Inflammatory macrophage treated with lipopolysaccharide for 1 hour (primary cell): ENCODE measurements around the gene EPN3.
A peak's percentile ranks its signal among the peaks of the same experiment; 100 is the strongest.

Experiments used
- DNase-seq, 2 donors: peaks; one replicate each; pipeline ENCODE4 v3.0.0-alpha.2; 2020 to 2022

EPN3 gene

DNA sequence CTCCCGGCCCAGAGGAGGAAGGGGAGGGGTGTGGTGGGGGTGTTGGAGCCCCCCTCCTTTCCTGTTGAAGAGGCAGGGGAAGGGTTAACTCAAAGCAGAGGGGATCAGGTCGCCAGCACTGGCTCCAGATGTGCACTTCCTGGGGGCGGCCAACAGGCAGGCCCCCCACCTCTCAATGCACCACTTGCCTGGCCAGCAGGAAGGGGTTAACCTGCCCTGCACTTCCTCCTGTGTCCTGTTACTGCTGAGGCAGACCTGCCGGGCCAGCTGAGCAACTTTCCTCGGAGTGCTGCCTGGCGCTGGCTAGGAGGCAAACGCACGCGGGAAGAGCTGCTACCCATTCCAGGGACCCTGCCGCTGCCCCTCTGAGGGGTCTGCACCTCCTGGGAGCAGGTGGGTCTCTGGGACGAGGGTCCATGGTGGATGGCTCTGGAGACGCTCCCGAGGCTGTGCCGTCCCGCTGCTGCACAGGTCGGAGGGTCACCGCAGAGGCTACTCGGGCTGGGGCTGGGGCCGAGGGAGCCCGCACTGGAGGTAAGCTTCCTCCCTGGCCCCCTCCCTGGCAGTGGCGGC, at the start of gene EPN3:
EPN3 (plus strand) TSS at position 284 of the 573 bp plus-strand sequence. CDS start 3,822 bp downstream, outside the sequence.
- no peak for DNase-seq

DNA sequence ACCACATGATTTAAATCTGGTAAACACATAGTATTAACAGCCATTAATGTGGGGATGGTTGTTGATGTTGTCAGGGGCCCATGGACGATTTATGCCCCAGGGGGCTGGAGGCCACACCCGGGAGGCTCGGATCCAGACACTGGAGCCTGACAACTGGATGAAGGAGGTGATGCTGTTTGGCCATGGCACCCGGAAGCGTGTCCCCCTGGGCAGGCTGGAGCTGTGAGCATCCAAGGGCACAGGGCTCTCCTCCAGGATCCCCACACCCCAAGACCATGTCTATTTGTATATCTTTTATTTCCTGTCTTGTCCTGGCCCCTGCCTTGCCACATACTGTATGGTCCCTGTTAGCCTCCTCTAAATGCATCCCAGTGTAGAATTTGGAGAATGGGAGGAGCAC, 49.3 kb upstream of the EPN3 start:
- no peak for DNase-seq

DNA sequence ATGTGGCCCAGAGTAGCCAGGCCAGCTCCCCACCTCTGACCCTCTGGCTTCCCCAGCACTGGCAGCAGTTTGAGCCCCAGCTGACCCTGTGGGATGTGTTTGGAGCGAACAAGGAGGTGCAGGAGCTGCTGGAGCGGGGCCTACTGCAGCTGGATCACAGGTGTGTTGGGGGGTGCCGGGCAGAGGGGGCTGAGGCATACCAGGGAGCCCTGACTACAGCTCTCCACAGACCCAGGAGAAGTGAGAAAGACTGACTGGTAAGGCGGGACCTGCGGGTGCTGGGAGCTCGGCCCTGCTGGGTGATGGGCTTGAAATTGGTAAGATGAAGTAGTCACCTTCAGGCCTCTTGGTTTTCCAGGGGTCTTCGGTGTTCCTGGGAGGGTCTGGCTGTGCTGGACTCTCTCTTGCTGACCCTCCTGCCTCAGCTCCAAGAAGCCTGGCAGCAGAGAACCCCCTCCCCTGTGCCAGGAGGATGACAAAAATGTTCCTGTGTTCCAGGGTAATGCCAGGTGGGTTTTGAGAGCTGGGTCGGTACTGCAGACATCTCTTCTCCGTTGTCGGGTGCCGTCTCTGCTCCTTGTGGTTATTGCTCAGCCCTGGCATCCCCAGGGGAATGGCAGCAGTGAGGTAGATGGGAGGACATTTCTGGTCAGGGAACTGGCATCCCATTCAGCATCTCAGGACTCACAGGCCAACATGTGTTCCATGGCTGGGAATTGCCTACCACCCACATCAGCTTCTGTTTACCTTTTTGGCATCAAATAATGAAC, 48.0 kb upstream of the EPN3 start:
- DNase-seq, result no peak

DNA sequence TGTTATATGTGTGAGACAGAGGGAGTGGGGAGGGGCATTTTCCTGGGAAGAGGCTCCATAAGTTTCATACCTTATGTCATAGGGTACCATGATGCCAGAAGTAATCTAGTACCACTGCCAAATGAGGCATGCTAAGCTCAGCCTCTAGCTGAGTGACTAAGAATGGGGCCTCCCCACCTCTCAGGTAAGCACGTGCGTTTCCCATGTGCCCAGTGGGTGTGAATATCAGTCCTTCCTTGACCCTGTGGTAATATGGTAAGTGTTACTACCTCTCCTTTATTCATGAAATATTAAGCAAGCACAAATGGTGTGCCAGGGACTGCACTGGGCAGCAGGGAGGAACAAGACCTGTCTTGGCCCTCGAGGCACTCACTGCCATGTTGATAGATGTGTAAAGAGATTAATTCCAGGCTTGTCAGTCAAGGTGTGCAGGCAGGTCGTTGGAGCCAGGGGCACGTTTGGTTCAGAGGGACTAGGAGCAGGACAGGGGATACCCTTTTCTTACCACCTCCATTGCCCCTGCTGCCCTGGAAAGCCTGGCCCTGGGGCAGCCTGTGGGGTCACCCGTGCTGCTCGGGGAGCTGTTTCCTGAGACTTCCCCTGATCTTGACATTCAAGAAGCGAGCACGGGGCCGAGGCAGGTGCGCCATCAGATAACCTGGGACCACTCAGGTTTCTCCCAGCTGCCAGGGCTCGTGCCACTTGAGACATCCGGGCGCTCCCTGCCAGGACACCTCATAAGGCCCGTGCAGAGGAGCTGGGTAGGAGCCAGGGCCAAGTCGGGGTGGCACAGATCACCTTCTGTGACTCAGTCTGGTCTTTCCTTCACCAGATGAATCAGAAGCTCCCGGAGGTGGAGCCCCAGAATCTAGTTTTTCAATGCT, 45.1 kb upstream of the EPN3 start:
- no peak for DNase-seq

DNA sequence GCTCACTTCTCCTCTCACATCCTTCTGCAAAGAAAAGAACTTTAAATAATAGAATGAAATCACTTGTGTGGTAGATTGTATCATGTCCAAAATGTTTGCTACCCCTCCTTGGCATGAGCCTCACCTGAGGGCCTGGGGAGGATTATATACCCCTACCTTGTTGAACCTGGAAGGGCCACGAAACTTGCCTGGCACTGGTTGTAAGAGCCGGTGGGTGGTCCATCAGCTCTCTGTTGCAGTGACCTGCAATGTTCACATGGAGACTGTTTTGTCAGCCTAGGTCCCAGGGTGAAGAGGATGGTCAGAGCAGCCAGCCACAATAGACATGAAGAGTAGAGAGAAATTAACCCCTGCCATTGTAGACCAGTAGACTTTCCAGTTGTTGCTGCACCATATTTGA, 43.7 kb upstream of the EPN3 start:
- DNase-seq, result no peak

DNA sequence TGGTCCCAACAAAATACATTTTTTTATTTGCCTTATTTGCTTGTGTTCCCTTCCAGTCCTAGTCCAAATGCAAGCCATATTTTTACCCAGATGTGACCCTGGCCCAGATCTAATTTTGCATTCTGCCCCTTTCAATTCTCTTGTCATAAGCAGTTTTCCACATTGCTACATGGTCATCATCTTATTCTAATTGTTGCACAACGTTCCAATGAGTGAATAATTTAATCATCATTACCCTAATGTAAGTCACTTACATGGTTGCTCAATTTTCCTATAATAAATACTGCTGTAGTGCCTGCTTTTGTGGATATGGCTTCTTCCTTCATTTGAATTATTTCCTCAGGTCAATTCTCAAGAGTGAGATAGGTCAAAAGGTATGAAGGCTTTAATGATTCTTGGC, 41.0 kb upstream of the EPN3 start:
- DNase-seq, result no peak

DNA sequence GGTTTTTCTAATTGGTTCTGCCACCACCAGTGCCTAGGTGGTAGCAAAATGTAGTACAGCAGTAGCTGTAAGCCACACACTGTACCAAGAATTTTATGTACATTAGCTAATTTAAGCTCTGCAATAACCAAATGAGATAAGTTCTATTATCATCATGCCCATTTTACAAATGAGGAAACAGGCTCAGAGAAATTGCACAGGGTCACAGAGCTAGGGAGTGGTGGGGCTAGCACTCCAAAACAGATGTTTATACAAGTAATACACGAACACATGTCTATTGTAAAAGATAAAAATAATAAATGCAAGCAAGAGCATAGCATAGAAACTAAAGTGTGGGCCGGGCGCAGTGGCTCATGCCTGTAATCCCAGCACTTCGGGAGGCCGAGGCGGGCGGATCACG, 40.3 kb upstream of the EPN3 start:
- DNase-seq, result no peak

DNA sequence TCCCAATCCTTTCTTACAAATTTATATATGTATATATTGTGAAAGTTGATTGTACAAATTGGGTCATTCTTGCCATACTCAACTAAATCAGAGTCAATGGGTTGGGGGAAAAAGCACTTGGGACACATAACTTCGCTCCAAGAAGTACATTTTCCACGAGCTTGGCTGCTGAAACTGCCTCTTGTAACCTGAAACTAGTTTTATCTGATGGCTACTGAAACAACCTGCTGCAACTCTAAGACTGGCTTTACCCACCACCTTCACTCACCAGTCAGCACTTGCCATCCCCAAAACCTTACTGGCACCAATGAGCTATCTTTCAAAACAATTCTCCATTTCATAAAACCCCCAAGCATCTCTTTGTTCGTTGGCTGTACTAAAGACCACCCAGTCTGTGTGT, 38.8 kb upstream of the EPN3 start:
- DNase-seq, result no peak

DNA sequence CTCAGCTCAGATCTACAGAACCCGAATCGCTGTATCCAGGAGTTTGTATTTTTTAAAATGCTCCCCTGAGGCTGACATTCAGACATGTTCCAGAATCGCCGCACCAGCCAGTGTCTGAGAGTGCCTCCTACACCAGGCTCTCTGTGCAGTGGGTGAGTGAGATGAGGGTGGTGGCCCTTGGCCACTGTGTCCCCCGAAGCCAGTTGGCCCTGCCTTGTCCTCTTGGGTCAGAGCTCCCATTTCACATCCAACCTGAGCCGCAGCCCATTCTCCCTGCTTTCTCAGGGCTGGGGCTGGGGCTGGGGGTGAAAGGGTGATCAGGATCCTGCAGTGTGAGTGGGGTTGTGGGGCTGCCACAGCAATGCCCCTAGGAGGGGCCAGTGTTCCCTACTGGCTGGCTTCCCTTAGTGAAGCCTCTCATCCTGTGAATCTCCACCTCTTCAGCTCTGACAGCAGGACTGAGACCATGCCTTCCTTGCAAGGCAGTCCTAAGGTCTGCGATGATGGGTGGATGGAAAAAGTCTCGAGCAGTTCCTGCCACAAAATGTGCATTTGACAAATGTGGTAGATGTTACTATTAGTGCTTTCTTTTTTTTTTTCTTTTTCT, 37.2 kb upstream of the EPN3 start:
- no peak for DNase-seq

DNA sequence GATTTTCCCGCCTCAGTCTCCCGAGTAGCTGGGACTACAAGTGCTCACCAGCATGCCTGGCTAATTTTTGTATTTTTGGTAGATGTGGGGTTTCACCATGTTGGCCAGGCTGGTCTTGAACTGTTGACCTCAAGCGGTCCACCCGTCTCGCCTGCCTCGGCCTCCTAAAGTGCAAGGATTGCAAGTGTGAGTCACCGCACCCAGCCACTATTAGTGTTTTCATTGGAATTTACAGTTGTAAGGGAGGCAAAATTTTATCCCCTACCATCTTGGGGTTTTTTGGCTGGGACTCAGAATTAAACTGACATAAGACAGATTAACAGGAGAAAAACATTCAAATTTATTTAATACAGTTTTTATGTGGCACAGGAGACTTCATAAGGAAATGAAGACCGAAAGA, 36.6 kb upstream of the EPN3 start:
- no peak for DNase-seq

DNA sequence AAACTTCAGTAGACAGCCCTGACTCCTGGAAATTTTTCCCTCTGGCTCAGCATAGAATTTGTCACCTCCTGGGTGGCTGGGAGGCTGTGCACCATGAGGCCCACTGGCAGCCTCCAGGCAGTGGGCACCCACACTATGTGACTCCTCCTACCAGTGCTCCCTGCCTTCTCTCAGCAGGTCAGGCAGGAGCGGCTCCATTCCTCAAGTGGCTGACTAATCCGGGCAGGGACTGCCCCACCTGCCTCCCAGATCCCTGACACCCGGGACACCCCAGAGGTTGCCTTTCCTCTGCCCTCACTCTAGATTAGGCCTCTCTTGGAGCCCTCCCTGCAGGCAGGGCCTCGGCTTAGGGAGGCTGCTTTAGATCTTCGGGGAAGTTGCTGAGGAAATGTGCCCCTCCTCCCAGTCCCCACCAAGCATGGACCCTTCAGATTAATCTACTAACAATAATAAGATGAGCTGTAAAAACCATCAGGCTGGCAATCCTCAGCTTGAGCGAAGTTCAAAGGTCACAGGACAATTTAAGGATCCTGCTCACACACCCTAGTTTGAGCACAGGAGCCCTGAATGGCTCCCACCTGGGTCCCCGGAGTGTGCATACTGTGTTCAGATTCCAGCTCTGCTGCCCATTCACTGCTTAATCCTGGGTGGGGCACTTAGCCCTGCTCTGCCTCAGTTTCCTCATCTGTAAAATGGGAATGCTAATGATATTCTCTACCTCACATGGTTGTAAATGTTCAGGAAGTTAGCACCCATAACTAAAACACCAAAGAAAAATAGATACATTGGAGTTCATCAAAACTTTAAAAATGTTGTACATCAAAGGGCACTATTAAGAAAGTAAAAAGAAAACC, 34.3 kb upstream of the EPN3 start:
- DNase-seq, result no peak

DNA sequence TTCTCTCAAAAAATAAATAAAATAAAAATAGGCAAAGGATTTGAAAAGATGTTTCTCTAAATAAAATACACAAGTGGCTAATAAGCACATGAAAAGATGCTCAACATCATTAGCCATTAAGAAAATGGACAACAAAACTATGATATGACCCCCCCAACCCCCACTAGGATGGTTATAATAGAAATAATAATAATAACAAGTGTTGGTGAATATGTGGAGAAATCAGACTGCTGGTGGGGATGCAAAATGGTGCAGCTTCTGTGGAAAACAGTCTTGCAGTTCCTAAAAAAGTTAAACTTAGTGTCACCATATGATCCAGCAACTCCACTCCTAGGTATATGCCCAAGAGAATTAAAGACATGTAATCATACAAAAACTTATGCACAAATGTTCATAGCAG, 33.3 kb upstream of the EPN3 start:
- no peak for DNase-seq

DNA sequence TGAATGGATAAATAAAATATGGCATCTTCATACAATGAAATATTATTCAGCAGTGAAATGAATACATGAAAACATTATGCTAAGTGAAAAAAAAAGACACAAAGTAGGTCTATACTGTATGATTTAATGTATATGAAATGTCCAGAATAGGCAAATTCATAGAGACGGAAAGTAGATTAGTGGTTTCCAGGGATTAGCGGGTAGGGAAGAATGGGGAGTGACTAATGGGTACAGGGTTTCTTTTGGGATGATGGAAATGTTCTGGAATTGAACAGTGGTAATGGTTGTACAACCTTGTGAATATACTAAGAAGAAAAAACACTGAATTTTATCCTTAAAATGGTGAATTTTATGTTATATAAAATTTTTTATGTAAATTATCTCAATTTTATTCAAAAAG, 32.8 kb upstream of the EPN3 start:
- DNase-seq, result no peak

DNA sequence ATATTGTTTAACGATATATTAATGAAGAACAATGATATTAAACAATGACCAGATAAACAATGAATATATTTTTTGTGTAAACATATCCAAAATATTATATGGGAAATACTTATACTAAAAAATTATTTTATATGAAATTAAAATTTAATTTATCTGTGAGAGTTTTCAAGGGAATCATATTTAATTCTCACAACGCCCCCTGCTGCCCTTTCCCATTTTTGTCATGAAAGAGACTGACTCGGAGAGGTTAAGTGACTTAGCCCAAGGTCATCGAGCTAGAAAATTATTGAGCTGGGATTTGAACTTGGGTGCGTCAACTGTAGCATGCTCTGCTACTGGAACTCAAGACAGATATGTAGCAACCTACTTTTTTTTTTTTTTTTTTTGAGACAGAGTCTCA, 31.5 kb upstream of the EPN3 start:
- peak; percentile 20 to 74 for DNase-seq

DNA sequence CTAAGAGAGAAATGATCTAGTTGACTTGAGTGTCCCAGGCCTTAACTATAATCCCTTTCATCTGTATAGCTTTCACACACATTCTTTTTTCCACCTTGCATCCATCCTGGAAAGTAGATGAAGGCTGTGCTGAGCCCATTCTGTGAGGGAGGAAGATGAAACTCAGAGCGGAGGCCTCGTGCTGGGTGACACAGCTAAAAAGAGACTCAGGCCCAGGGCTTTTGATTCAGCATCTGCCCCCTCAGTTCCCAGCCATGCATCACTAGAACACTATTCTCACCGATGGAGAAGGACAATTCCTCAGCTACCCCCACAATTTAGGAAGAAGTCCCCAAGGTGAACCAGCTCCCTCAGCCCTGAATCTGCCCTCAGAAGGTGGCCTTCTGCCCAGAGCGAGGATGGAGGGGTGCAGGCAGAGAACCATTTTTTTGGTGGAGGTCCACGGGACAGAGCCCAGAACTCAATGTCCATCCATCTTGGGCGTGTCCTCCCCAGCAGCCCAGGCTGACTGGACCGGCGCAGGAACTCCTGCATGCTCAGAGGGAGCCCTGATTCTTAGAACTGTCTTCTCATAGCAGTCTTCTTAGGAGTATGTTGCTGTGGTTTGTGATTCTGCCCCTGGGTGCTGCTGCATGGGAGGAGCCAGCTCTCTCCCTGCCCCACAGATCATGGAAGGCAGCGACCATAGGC, 30.1 kb upstream of the EPN3 start:
- no peak for DNase-seq

DNA sequence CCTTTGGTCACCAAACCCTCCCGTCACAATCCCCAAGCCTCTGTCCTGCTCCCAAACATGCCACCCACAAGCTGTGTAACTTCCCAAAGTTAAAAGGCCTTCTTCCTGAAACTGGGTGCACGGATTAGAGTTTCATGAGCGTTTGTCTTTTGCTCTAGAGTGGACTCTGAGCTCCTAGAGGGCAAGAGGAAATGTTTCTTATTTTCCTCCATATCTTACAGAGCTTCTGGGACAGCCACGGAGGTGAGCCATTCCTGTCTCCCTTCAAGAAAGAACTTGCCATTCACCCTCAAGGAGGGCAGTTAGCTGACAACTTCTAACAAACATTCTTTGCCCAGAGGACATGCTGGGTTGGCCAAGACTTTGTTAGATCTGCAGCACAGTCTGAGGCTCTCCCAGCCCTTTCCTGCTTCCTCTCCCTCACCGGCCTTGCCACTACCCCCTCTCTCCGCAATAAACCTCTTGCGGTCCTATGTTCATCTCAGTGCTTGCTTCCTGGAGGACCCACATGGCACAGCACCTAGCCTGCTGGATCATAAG, 26.9 kb upstream of the EPN3 start:
- DNase-seq, result peak; percentile 31 to 38

DNA sequence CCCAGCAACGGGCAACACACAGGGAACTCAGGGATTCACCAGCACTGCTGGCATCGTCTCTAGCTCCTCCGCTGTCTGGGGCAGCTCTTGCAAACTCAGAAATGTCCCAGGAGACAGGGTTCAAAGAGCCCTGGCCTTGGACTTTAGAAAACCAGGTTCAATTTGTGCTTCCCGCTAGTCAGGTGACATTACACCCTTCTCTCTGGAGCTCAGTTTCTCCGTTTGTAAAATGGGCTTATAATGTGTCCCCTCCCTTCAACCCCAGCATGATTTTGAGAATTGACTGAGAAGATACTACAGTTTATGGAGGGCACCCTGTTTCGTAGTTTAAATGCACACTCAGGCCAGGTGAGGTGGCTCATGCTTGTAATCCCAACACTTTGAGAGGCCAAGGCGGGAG, 26.2 kb upstream of the EPN3 start:
- DNase-seq, result no peak

DNA sequence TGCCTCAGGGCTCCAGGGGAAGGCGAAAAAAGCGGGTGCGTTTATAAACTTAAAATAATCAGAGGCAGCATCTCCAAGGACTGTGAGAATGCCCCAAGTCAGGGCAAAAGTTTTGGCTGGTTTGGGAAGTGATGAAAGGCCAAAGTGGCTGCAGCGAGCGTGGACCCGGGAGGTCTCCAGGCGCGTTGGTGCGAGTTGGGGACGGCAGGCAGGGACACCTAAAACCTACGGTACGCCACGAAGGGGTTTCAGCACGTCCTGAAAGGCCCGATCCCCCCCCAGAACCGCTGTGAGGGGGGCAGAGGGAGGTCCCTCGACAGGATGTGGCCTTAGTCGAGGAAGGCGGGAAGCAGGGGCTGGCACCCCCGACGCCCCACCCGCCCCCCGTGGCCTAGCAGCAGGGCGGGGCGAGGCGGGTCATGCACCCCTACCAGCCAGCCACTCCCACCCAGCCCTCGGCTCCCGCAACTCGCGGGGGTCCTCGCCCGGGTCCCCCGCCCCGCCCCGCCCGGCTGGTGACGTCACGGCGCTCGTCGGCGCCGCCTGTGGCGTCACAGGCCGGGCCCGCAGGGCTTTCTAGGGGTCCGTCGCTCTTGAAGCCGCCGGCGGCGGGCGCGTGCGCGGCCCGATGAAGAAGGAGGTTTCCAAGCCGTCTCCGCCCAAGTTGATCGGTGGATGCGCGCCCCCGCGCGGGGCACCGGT, 24.5 kb upstream of the EPN3 start, which contains the start of gene MYCBPAP:
MYCBPAP (plus strand) TSS at position 569 of the 702 bp plus-strand sequence. CDS start 236 bp downstream, outside the sequence.
- peak; percentile 53 to 72 for DNase-seq

DNA sequence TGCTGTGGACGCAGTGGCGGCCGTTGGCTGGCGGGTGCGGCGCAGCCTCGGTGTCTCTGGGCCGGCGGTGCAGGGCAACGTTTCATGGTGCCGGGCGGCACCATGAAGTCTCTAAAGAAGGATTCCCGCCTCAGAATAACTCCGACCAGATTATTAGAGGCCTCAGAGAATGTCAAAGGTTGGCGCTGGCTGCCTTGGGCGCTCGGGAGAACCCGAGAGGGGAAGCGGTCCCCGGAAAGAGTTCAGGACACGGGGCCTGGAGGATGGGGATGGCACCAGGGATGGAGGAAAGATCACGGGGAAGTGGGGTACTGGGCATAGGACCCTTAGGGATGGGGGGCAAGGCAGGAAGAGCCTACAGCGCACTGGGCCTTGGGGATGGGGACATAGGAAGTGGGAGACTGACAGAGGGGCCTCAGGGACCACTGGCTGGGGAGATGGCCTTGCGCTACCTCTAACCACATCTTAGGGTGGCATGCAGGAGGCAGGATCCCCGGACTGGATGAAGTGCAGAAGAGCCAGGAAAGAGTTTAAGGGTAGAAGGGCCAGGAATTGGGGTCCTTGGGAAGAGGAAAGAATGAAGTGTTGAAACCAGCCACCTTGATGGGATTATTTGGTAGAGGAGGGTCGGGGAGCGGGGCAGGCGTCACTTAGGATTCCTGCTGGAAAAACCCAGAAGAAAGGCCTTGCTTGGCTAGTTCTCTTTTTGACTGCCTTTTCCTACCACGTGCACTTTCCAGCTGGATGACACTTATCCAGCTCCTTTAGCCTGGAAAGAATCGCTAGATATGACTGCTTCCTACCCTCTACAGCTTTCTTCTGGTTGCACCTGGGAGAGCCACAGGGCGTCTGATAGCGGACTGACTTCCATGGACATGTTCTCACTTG, 23.7 kb upstream of the EPN3 start:
- no peak for DNase-seq

DNA sequence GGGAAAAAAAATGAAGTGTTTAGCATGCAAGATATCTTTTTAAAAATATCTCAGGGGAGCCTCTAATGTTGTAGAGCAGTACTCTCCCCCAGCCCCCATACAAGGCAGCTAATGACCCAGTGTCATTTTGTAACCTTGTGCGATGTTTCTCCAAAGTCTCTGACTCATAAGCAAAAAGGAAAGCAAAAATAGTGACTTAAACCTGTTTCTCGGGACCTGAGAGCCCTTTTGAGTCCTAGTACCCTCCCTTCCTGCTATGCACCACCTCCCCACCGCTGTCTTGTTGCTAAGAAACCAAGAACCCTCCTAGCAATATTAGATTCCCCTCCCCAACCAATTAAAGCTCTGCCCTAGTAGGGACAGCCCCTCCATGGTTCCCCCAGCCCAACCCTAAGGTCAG, 21.5 kb upstream of the EPN3 start:
- peak in 1 of 2 donors; percentile 38 for DNase-seq
